ENCODE measurements around the gene XPC.
"Not testable (repeated sequence)": the region's sequence is repeated elsewhere in the genome, so short reads cannot be mapped to it uniquely, and the experiment has no call there.

Gene XPC
- 58.1 to 200 (median 98.1) reads per million in 9 experiments for total RNA-seq

GRCh38 chr3:14178247-14179113 is at the start of gene XPC, which contains the start of gene LSM3:
Gene XPC, minus strand, starts transcription at chr3:14178601. Its CDS starts 33 bp downstream, at chr3:14178568.
Gene LSM3, plus strand, starts transcription at chr3:14178817. Its CDS starts 44 bp downstream, at chr3:14178861.
- peaks cover 38 to 64% of the 10 kb centered on the region in 2 donors for H3K4me1 Mint-ChIP-seq (ENCODE audit: low read depth in 2 of 2)
- no peaks in the 10 kb centered on the region for H3K9me3 Mint-ChIP-seq
- peak; percentile 86 for ATAC-seq (replicated peaks)
- DNase-seq: peak; percentile 97 to 99 (median 99)
- H3K4me3 Mint-ChIP-seq: peak within 1 kb of the TSS; percentile 87 to 99
- H3K27me3 Mint-ChIP-seq: no peaks in the 10 kb centered on the region
- H3K36me3 Mint-ChIP-seq (ENCODE audit: insufficient read depth): peaks cover 49% of the 10 kb centered on the region
- H3K27ac Mint-ChIP-seq: peak within 1 kb of the TSS; percentile 98 to 100

GRCh38 chr3:14227856-14228255 is 49.5 kb upstream of the XPC start:
- DNase-seq (no peak), ATAC-seq (replicated peaks) (no peak)
- Mint-ChIP-seq H3K9me3 (no peaks in the 10 kb centered on the region), H3K4me1 (ENCODE audit: low read depth in 2 of 2) (peaks cover 3 to 6% of the 10 kb centered on the region in 2 donors), H3K27ac (no peak overlapping the region), H3K4me3 (no peak overlapping the region), H3K36me3 (ENCODE audit: insufficient read depth) (no peaks in the 10 kb centered on the region), H3K27me3 (peaks cover 73 to 79% of the 10 kb centered on the region in 2 donors)

DNA sequence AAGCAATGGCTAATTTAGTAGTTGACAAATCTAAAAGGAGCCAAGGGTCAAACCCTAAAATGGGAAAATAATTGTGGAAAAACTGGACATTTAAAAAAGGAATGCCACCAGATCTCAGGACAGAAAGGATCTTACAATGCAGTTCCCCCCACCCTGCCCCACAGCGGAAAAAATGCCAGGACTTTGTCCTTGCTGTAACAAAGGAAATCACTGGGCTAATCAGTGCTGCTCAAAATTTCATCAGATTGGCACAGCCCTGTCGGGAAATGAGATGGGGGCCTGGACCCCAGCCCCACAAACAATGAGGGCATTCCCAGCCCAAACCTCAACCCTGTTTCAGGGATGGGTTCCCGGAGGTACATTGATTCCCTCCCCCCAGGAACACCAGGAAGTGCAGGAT is 48.0 kb upstream of the XPC start:
- H3K27ac Mint-ChIP-seq; H3K4me3 Mint-ChIP-seq; DNase-seq; H3K36me3 Mint-ChIP-seq (ENCODE audit: insufficient read depth); H3K9me3 Mint-ChIP-seq; ATAC-seq (replicated peaks); H3K4me1 Mint-ChIP-seq (ENCODE audit: low read depth in 2 of 2): not testable (repeated sequence)
- peaks cover 70 to 79% of the 10 kb centered on the region in 2 donors for H3K27me3 Mint-ChIP-seq

DNA sequence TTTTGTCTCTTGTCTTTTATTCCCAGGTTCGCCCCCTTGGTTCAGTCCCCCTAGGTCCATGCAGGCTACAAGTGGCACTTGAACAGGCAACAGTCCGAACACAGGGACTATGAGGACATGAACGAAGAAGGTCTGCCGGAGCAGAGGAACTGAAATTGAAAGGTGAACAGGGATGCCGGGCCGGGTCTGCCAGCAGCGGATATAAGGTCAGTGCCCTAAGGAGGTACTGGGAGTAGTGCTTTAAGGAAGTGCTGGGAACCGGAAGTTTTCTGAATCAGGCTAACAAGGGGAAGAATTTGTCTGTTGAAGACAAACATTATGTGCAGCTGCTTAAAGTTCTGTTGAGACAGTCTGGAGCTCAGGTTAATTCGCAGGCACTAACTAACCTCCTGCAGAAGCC is 47.0 kb upstream of the XPC start:
- ATAC-seq (replicated peaks) (no peak), DNase-seq (no peak)
- no peak overlapping the region for H3K27ac Mint-ChIP-seq
- no peaks in the 10 kb centered on the region for H3K4me1 Mint-ChIP-seq (ENCODE audit: low read depth in 2 of 2)
- H3K36me3 Mint-ChIP-seq (ENCODE audit: insufficient read depth): no peaks in the 10 kb centered on the region
- peaks cover 0 to 5% of the 10 kb centered on the region in 2 donors for H3K9me3 Mint-ChIP-seq
- no peak overlapping the region for H3K4me3 Mint-ChIP-seq
- H3K27me3 Mint-ChIP-seq: peaks cover 61 to 70% of the 10 kb centered on the region in 2 donors

DNA sequence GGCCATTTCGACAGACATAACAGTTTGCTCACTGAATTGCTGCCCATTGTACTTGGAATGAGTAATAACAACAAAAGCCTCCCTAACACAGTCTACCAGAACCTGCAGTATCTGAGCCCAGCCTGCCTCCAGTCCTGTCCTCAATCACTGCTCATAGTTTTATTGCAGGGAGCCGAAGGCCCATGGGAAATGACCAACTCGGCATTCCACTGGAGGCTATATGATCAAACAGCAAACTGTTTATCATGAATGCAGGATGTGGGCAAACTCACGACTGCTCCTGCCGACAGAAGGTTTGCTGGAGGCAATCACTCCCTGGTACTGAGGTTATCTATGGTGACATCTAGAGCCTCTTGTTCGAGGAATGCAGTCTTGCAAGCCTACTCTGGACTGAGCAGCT is 46.5 kb upstream of the XPC start:
- Mint-ChIP-seq H3K4me1 (ENCODE audit: low read depth in 2 of 2) (no peaks in the 10 kb centered on the region), H3K9me3 (peaks cover 0 to 5% of the 10 kb centered on the region in 2 donors), H3K27me3 (peaks cover 59 to 64% of the 10 kb centered on the region in 2 donors), H3K4me3 (no peak overlapping the region), H3K27ac (no peak overlapping the region), H3K36me3 (ENCODE audit: insufficient read depth) (no peaks in the 10 kb centered on the region)
- DNase-seq (no peak), ATAC-seq (replicated peaks) (no peak)

DNA sequence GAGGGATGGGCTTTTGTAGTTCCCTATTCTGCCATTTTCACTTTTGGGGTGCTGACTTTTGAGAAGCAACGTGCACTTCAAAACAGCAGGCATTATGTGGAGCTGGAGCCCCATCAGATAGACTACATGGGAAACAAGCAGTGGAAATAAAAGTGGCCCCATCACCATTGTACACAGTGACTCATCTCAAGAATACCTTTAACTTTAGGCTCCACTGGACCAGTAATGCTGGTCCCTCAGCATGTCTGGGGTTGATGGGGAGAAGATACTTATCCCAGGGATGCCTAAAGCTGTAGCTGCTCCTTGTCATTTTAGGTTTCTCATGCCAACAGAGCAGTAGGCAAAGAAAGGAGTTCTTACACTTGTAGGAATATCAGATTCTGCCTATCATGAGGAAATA is 45.2 kb upstream of the XPC start:
- no peak for ATAC-seq (replicated peaks)
- Mint-ChIP-seq H3K36me3 (ENCODE audit: insufficient read depth) (no peaks in the 10 kb centered on the region), H3K27me3 (peaks cover 57 to 64% of the 10 kb centered on the region in 2 donors), H3K27ac (no peak overlapping the region), H3K9me3 (peaks cover 0 to 5% of the 10 kb centered on the region in 2 donors), H3K4me3 (no peak overlapping the region), H3K4me1 (ENCODE audit: low read depth in 2 of 2) (no peaks in the 10 kb centered on the region)
- no peak for DNase-seq

GRCh38 chr3:14222900-14223594 is 44.6 kb upstream of the XPC start:
- ATAC-seq (replicated peaks): no peak

GRCh38 chr3:14222457-14222856 is 44.1 kb upstream of the XPC start:
- Mint-ChIP-seq H3K9me3 (peaks cover 0 to 5% of the 10 kb centered on the region in 2 donors), H3K4me3 (no peak overlapping the region), H3K4me1 (ENCODE audit: low read depth in 2 of 2) (no peaks in the 10 kb centered on the region), H3K27me3 (peaks cover 48 to 55% of the 10 kb centered on the region in 2 donors), H3K27ac (no peak overlapping the region), H3K36me3 (ENCODE audit: insufficient read depth) (no peaks in the 10 kb centered on the region)
- ATAC-seq (replicated peaks) (no peak), DNase-seq (no peak)

More at GRCh38 chr3:14222900-14223594, 44.6 kb upstream of the XPC start:
- H3K27me3 Mint-ChIP-seq: peaks cover 51 to 61% of the 10 kb centered on the region in 2 donors
- no peaks in the 10 kb centered on the region for H3K4me1 Mint-ChIP-seq (ENCODE audit: low read depth in 2 of 2)
- DNase-seq: no peak
- no peak overlapping the region for H3K4me3 Mint-ChIP-seq
- H3K27ac Mint-ChIP-seq: no peak overlapping the region
- H3K9me3 Mint-ChIP-seq: peaks cover 0 to 5% of the 10 kb centered on the region in 2 donors
- H3K36me3 Mint-ChIP-seq (ENCODE audit: insufficient read depth): no peaks in the 10 kb centered on the region

GRCh38 chr3:14221902-14222301 is 43.5 kb upstream of the XPC start:
- no peak overlapping the region for H3K27ac Mint-ChIP-seq
- ATAC-seq (replicated peaks) (no peak), DNase-seq (no peak)
- H3K27me3 Mint-ChIP-seq: peaks cover 48 to 49% of the 10 kb centered on the region in 2 donors
- H3K4me3 Mint-ChIP-seq: no peak overlapping the region
- H3K36me3 Mint-ChIP-seq (ENCODE audit: insufficient read depth): no peaks in the 10 kb centered on the region
- H3K4me1 Mint-ChIP-seq (ENCODE audit: low read depth in 2 of 2): no peaks in the 10 kb centered on the region
- H3K9me3 Mint-ChIP-seq: peaks cover 0 to 5% of the 10 kb centered on the region in 2 donors

DNA sequence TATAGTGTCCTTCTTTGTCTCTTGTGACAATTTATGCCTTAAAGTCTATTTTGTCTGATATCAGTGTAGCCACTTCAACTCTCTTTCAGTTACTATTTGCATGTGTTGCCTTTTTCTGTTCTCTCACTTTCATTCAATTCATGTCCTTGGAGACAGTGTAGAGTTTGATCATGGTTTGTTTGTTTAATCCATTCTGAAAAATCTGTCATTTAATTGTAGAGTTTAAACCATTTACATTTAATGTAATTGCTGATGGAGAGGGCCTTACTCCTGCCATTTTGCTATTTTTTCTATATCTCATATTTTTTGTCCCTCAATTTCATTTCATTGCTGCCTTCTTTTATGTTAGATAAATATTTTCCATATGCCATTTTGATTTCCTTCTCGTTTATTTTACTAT is 42.5 kb upstream of the XPC start:
- H3K4me1 Mint-ChIP-seq (ENCODE audit: low read depth in 2 of 2): no peaks in the 10 kb centered on the region
- H3K27ac Mint-ChIP-seq: no peak overlapping the region
- peaks cover 38 to 40% of the 10 kb centered on the region in 2 donors for H3K27me3 Mint-ChIP-seq
- peaks cover 0 to 5% of the 10 kb centered on the region in 2 donors for H3K9me3 Mint-ChIP-seq
- ATAC-seq (replicated peaks) (no peak), DNase-seq (no peak)
- no peak overlapping the region for H3K4me3 Mint-ChIP-seq
- no peaks in the 10 kb centered on the region for H3K36me3 Mint-ChIP-seq (ENCODE audit: insufficient read depth)

GRCh38 chr3:14218355-14218754 is 40.0 kb upstream of the XPC start:
- Mint-ChIP-seq H3K4me1 (ENCODE audit: low read depth in 2 of 2) (no peaks in the 10 kb centered on the region), H3K27me3 (peaks cover 17 to 19% of the 10 kb centered on the region in 2 donors), H3K4me3 (no peak overlapping the region), H3K9me3 (peaks cover 0 to 5% of the 10 kb centered on the region in 2 donors), H3K27ac (no peak overlapping the region), H3K36me3 (ENCODE audit: insufficient read depth) (no peaks in the 10 kb centered on the region)
- DNase-seq (no peak), ATAC-seq (replicated peaks) (no peak)

DNA sequence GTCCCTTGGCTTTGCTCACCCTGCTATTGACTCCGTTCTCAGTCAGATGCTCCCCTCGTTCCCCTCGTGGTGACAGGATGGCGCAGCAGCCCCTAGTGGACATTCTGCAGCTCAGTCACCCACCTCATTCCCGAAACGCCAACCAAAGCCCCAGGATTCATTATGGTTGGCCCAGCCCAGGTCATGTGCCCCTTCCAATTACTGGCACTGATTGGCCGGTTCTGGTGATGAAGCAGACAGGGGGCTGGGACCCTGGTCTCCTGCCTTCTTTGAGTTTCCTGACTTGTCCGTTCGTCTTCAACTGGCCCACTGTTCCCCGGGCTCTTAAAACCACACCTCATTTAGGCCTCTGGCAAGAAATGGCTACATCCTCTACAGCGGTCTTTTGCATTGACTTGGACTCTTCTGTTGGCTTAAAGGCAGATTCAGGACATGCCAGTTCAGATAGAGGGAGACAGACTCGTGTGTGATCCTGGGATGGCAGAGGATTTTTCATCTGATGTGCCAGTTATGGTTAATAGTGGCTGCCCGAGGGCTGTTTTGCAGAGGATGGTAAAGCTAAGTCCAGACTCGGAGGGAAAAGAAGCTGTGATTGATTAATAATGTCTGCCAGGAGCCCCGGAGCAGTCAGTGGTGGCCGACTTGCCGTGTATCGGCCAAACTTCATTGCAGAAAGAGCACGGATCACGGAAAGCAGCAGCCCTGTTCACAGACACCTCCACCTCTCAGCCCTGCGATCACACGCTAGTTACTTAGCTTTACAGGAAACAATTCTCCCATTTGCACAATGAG is 38.1 kb upstream of the XPC start:
- Mint-ChIP-seq H3K27ac (no peak overlapping the region), H3K27me3 (peaks cover under 1 to 6% of the 10 kb centered on the region in 2 donors), H3K4me1 (ENCODE audit: low read depth in 2 of 2) (no peaks in the 10 kb centered on the region), H3K4me3 (peak overlapping the region in 1 of 2 donors; percentile 43), H3K36me3 (ENCODE audit: insufficient read depth) (no peaks in the 10 kb centered on the region), H3K9me3 (peaks cover 0 to under 1% of the 10 kb centered on the region in 2 donors)
- DNase-seq (no peak), ATAC-seq (replicated peaks) (peak; percentile 58)

GRCh38 chr3:14214764-14215163 is 36.4 kb upstream of the XPC start:
- Mint-ChIP-seq H3K9me3 (no peaks in the 10 kb centered on the region), H3K27me3 (peaks cover 0 to 9% of the 10 kb centered on the region in 2 donors), H3K4me3 (no peak overlapping the region), H3K4me1 (ENCODE audit: low read depth in 2 of 2) (no peaks in the 10 kb centered on the region), H3K36me3 (ENCODE audit: insufficient read depth) (no peaks in the 10 kb centered on the region), H3K27ac (no peak overlapping the region)
- DNase-seq (no peak), ATAC-seq (replicated peaks) (no peak)

Data from effector memory CD8-positive, alpha-beta T cell (primary cell).